ENCODE measurements around the gene ZNF787.

GRCh38 chr19:56120002-56120370 is 1.1 kb downstream of the ZNF787 start:
- TF ChIP-seq CTCF (conservative IDR thresholded peaks at IDR 0.05) (no peak), ZFX (IDR thresholded peaks at IDR 0.05) (no peak)

All from C4-2B (cell line).